ENCODE measurements around the gene DBP. TPM values are rescaled to one million over a fixed set of nuclear protein-coding genes. Genes with fewer than 3 reads are reported as not detected.
A peak's percentile ranks its signal among the peaks of the same experiment; 100 is the strongest.

Gene DBP
- total RNA-seq, 4 donors from 2014 or later = 8.7 to 13.8 (median 11.6) TPM

DNA sequence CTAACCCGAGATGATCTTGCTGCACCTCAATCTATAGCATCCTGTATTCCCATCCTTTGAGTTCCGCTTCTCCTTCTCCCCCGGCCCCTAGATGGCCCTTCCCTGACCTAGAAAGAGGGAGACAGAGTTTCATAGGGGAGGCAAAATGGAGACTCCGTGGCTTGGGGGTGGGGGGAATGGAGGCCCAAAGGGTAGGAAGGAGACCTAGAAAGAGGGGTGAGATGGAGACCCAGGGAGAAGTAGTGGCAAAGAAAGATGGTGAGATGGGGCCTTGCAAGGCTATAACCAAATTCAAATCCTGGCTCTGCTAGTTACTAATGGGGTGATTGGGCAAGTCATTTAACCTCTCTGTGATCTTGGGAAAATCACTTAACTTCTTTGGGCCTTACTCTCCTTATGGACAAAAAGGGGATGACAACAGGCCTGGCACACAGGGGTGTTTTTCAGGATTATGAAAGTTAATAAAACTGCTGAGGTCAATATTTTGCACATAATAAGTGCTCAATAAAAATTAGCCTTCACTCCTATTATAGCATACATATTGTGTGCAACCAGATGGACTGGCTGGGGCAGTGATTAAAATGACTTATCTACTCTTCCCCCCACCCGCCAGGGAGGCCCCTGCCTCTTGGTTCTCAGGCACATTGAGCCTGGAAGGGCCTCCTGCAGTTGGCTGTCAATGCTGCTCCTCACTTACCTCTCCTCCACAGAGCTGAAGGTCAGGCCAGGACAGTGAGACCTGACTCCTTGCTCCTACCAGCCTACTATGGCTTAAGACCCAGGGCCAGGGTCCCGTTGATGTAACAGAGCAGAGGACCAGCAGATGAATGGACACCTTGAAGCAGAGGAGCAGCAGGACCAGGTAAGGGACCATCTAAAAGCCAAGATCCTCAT is 17.2 kb downstream of the DBP start:
- Histone ChIP-seq H3K4me3 (peak overlapping the region; percentile 42 to 90 (median 64)), H3K9me3 (no peaks in the 10 kb centered on the region), H3K36me3 (peaks cover 0 to 19% (median 6%) of the 10 kb centered on the region in 4 donors), H3K27me3 (no peaks in the 10 kb centered on the region), H3K27ac (peak overlapping the region; percentile 90 to 97 (median 94)), H3K4me1 (peaks cover 31 to 62% (median 55%) of the 10 kb centered on the region in 4 donors)
- in situ Hi-C loops (cut with MboI; ENCODE audit: low pct_ligation_motif_present in 1 of 4, low pct_unique_long_range_greater_than_20kb in 1 of 4, low sequenced_read_pairs in 3 of 4) = no loop called here
- no peak for DNase-seq
- WGBS, 2 donors (ENCODE audit: low coverage in 1 of 2) = 31 to 57% methylated on average over 1 to 6 of the region's 6 CpGs
- intact Hi-C loops (cut with DNase I; ENCODE audit: low total_unique reads) = no loop called here
- TF ChIP-seq, protein P1, sequence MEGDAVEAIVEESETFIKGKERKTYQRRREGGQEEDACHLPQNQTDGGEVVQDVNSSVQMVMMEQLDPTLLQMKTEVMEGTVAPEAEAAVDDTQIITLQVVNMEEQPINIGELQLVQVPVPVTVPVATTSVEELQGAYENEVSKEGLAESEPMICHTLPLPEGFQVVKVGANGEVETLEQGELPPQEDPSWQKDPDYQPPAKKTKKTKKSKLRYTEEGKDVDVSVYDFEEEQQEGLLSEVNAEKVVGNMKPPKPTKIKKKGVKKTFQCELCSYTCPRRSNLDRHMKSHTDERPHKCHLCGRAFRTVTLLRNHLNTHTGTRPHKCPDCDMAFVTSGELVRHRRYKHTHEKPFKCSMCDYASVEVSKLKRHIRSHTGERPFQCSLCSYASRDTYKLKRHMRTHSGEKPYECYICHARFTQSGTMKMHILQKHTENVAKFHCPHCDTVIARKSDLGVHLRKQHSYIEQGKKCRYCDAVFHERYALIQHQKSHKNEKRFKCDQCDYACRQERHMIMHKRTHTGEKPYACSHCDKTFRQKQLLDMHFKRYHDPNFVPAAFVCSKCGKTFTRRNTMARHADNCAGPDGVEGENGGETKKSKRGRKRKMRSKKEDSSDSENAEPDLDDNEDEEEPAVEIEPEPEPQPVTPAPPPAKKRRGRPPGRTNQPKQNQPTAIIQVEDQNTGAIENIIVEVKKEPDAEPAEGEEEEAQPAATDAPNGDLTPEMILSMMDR (IDR thresholded peaks at IDR 0.05) = peak in 2 of 5 experiments; percentile 27
- TF ChIP-seq EP300 (IDR thresholded peaks at IDR 0.05; ENCODE audit: low read depth) = no peak

DNA sequence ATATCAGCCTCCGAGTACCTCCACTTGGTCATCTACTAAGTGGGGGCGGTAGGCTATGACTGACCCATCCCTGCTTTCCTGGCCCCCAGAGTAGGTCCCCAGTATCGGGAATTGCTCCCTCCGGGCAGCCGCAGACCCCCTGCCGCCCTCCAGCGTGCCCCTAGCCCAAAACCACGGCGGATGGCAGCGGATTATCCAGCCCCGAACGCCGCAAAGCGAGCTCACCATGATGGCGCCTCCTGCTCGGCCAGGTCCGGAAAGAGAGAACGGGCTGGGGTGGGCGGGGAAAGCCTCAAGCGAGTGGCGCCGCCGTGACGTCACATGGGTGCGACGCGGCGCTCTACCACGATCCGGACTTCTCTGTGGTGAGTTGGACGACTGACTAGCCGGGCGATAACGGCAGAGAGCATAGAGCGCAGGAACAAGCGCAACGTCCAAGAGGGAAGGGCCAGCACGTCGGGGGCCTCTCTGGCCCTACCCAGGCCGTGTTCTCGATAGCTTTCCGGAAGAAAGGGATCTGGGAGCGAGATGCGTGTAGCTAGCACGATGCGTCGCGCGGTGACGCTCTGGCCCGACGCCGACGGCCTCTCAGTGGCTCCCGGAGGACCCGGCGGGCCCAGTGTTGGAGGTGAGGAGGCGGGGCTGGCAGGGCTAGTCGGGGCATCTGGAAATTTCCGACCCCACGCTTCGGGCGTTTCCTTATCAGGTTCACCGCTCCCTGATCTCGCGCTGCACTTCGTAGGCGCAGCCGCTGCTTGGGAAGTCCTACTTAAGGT is 18.1 kb downstream of the DBP start, which contains the start of the genes RPL18 and SPHK2:
TSS of gene RPL18 (minus strand) at position 263 of the 776 bp plus-strand sequence. CDS start at position 228, 35 bp downstream.
TSS of gene SPHK2 (plus strand) at position 591 of the 776 bp plus-strand sequence. CDS start 1,009 bp downstream, outside the sequence.
- in situ Hi-C loops (cut with MboI; ENCODE audit: low pct_ligation_motif_present in 1 of 4, low pct_unique_long_range_greater_than_20kb in 1 of 4, low sequenced_read_pairs in 3 of 4) (no loop called here), intact Hi-C loops (cut with DNase I; ENCODE audit: low total_unique reads) (no loop called here)
- TF ChIP-seq POLR2A (IDR thresholded peaks at IDR 0.05) (peak; percentile 96), EP300 (IDR thresholded peaks at IDR 0.05; ENCODE audit: low read depth) (peak; percentile 49), POLR2AphosphoS5 (IDR thresholded peaks at IDR 0.05) (peak; percentile 96 to 98 (median 97))
- TF ChIP-seq, protein P1 (IDR thresholded peaks at IDR 0.05) = peak in 1 of 5 experiments; percentile 13
- H3K27ac ChIP-seq = peak within 1 kb of the TSS; percentile 90 to 97 (median 94)
- DNase-seq = peak; percentile 98
- WGBS, 2 donors (ENCODE audit: low coverage in 1 of 2) = 0% methylated on average over 15 to 39 of the region's 69 CpGs
- no peaks in the 10 kb centered on the region for H3K9me3 ChIP-seq
- H3K4me1 ChIP-seq = peaks cover 31 to 55% (median 49%) of the 10 kb centered on the region in 4 donors
- peaks cover 0 to 19% (median 6%) of the 10 kb centered on the region in 4 donors for H3K36me3 ChIP-seq
- H3K4me3 ChIP-seq = peak within 1 kb of the TSS; percentile 56 to 90 (median 68)
- no peaks in the 10 kb centered on the region for H3K27me3 ChIP-seq

DNA sequence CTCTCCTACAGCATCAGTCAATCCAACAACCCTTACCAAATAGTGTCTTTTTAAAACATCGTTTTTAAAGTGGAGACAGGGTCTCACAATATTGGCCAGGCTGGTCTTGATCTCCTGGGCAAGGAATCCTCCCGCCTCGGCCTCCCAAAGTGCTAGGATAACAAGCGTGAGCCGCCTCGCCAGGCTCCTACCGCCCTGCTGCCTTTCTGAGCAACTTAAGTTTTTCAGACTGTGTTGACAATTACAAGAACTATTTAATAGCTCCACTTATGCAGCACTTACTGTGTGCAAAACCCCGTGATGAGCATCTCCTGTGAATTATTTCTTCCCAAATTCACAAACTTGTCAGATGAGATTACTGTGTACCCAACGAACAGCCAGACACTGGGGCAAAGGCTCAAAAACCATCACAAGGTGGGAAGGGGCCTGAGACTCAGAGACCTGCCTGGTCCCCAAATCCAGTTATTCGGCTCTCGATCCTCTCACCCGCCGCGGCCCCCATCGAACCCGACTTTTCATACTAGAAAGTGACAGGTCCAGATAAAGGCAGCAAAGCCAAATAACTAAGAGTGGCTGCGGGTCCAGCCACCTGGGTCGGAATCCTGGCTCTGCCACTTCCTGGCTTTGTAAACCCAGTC is 18.8 kb downstream of the DBP start:
- WGBS, 2 donors (ENCODE audit: low coverage in 1 of 2) = 0% methylated on average over 18 of the region's 18 CpGs; no CpG with 5 or more reads in 1 of the 2 donors
- peaks cover 0 to 19% (median 6%) of the 10 kb centered on the region in 4 donors for H3K36me3 ChIP-seq
- peak overlapping the region; percentile 90 to 97 (median 94) for H3K27ac ChIP-seq
- intact Hi-C loops (cut with DNase I; ENCODE audit: low total_unique reads) (no loop called here), in situ Hi-C loops (cut with MboI; ENCODE audit: low pct_ligation_motif_present in 1 of 4, low pct_unique_long_range_greater_than_20kb in 1 of 4, low sequenced_read_pairs in 3 of 4) (no loop called here)
- DNase-seq = no peak
- TF ChIP-seq POLR2AphosphoS5 (IDR thresholded peaks at IDR 0.05) = no peak
- TF ChIP-seq EP300 (IDR thresholded peaks at IDR 0.05; ENCODE audit: low read depth) = no peak
- TF ChIP-seq, protein P1 (IDR thresholded peaks at IDR 0.05) = no peak
- TF ChIP-seq POLR2A (IDR thresholded peaks at IDR 0.05) = no peak
- H3K4me1 ChIP-seq = peaks cover 28 to 50% (median 44%) of the 10 kb centered on the region in 4 donors
- peak overlapping the region; percentile 56 to 90 (median 68) for H3K4me3 ChIP-seq
- no peaks in the 10 kb centered on the region for H3K27me3 ChIP-seq
- H3K9me3 ChIP-seq = no peaks in the 10 kb centered on the region
